Stimulated activated CD8-positive, alpha-beta memory T cell treated with anti-CD3 and anti-CD28 coated beads, Interleukin-15, amount 100 ng/mL, for 1 hour (primary cell): ENCODE measurements around the gene STK39.
"Not testable (repeated sequence)": the region's sequence is repeated elsewhere in the genome, so short reads cannot be mapped to it uniquely, and the experiment has no call there.

Experiments used
- DNase-seq: peaks from one replicate; pipeline ENCODE4 v3.0.0-alpha.2; 2020; ENCODE audit warnings: low read depth

STK39 gene

GRCh38 chr2:168089200-168089599, 158.2 kb downstream of the STK39 start:
- no peak for DNase-seq

- no peak for DNase-seq
These were observed 160.0 kb downstream of the STK39 start for GRCh38 chr2:168087401-168087800.

GRCh38 chr2:168086851-168087250, 160.5 kb downstream of the STK39 start:
- no peak for DNase-seq

- DNase-seq, result no peak
These were observed 161.5 kb downstream of the STK39 start for GRCh38 chr2:168085801-168086361.

- no peak for DNase-seq
These were observed 163.1 kb downstream of the STK39 start for GRCh38 chr2:168084288-168084687.

GRCh38 chr2:168081452-168081851, 165.9 kb downstream of the STK39 start:
- not testable (repeated sequence) for DNase-seq

- DNase-seq, result no peak
These were observed 168.2 kb downstream of the STK39 start for GRCh38 chr2:168079236-168079635.

- no peak for DNase-seq
These were observed 170.7 kb downstream of the STK39 start for GRCh38 chr2:168076731-168077130.

- no peak for DNase-seq
These were observed 171.9 kb downstream of the STK39 start for GRCh38 chr2:168075446-168075845.

- no peak for DNase-seq
These were observed 174.6 kb downstream of the STK39 start for GRCh38 chr2:168072626-168073303.

GRCh38 chr2:168064011-168064998, 183.1 kb downstream of the STK39 start:
- DNase-seq, result no peak

GRCh38 chr2:168062936-168063335, 184.5 kb downstream of the STK39 start:
- DNase-seq, result no peak

- DNase-seq, result no peak
These were observed 185.3 kb downstream of the STK39 start for GRCh38 chr2:168062054-168062453.

GRCh38 chr2:168060986-168061750, 186.2 kb downstream of the STK39 start:
- DNase-seq, result no peak

GRCh38 chr2:168059758-168060157, 187.6 kb downstream of the STK39 start:
- DNase-seq, result no peak

- no peak for DNase-seq
These were observed 188.7 kb downstream of the STK39 start for GRCh38 chr2:168058675-168059074.

GRCh38 chr2:168056242-168056787, 191.1 kb downstream of the STK39 start:
- no peak for DNase-seq

GRCh38 chr2:168054657-168055056, 192.7 kb downstream of the STK39 start:
- DNase-seq, result no peak

GRCh38 chr2:168053676-168054075, 193.7 kb downstream of the STK39 start:
- no peak for DNase-seq

GRCh38 chr2:168052773-168053172, 194.6 kb downstream of the STK39 start:
- DNase-seq, result no peak

GRCh38 chr2:168050377-168050776, 197.0 kb downstream of the STK39 start:
- DNase-seq, result no peak

- DNase-seq, result no peak
These were observed 197.8 kb downstream of the STK39 start for GRCh38 chr2:168049609-168050008.
